Keratinocyte (primary cell): ENCODE results near the gene SDK2. TPM values are rescaled to one million over a fixed set of nuclear protein-coding genes. Genes with fewer than 3 reads are reported as not detected.

Experiments
- DNase-seq: peaks from one replicate; pipeline ENCODE4 v3.0.0-alpha.2; 2011; ENCODE audit warnings: low read depth, missing footprints, low spot score
- FAIRE-seq: peaks from 2 replicates; lab custom pipeline; 2011; peaks lifted over from hg19 to GRCh38; lab: Jason Lieb, UNC
- H2AFZ ChIP-seq: 2 replicates; pipeline ENCODE4 v1.6.0; 2012; ENCODE audit warnings: low read length, control low read depth, inconsistent platforms; ENCODE audit not compliant: control insufficient read depth
- H3K27ac ChIP-seq: 2 replicates; pipeline ENCODE4 v1.5.1; 2011; ENCODE audit warnings: low read length; ENCODE audit not compliant: control insufficient read depth, insufficient read depth
- H3K27me3 ChIP-seq: 3 replicates; pipeline ENCODE4 v1.6.0; 2011; ENCODE audit warnings: low read length; ENCODE audit not compliant: control insufficient read depth, insufficient read depth; ENCODE audit errors: extremely low read depth
- H3K36me3 ChIP-seq, 2 experiments: 2 replicates in 1 of 2; 3 replicates in 1 of 2; pipeline ENCODE4 v1.5.1; 2011; ENCODE audit warnings: low read length in 2 of 2, mild to moderate bottlenecking in 1 of 2; ENCODE audit not compliant: control insufficient read depth in 2 of 2, insufficient read depth in 2 of 2; ENCODE audit errors: extremely low read depth in 1 of 2
- H3K4me1 ChIP-seq: 3 replicates; pipeline ENCODE4 v1.5.1; 2011; ENCODE audit warnings: low read length; ENCODE audit not compliant: control insufficient read depth, insufficient read depth; ENCODE audit errors: extremely low read depth
- H3K4me2 ChIP-seq: 3 replicates; pipeline ENCODE4 v1.6.0; 2011; ENCODE audit warnings: low read depth, low read length; ENCODE audit not compliant: control insufficient read depth, insufficient read depth; ENCODE audit errors: extremely low read depth
- H3K4me3 ChIP-seq, 3 experiments: fragments of 200-600 bp in 1 of 3; sonication (generic) in 1 of 3; 2 replicates in 2 of 3; 3 replicates in 1 of 3; pipeline ENCODE4 v1.5.1; 2011 to 2016; ENCODE audit warnings: low read length in 3 of 3, mild to moderate bottlenecking in 3 of 3, control low read depth in 2 of 3, inconsistent platforms in 1 of 3, low read depth in 1 of 3, mixed read lengths in 1 of 3, mixed run types in 1 of 3, moderate library complexity in 1 of 3; ENCODE audit not compliant: control insufficient read depth in 2 of 3, insufficient read depth in 2 of 3; ENCODE audit errors: extremely low read depth in 1 of 3
- H3K79me2 ChIP-seq: 2 replicates; pipeline ENCODE4 v1.6.0; 2012; ENCODE audit warnings: low read length; ENCODE audit not compliant: control insufficient read depth, insufficient read depth
- H3K9ac ChIP-seq: 3 replicates; pipeline ENCODE4 v1.6.0; 2011; ENCODE audit warnings: low read length; ENCODE audit not compliant: control insufficient read depth, insufficient read depth; ENCODE audit errors: extremely low read depth
- H3K9me1 ChIP-seq: 3 replicates; pipeline ENCODE4 v1.6.0; 2011; ENCODE audit warnings: low read length; ENCODE audit not compliant: control insufficient read depth, insufficient read depth; ENCODE audit errors: extremely low read depth
- H3K9me3 ChIP-seq: 2 replicates; pipeline ENCODE4 v1.5.1; 2012; ENCODE audit warnings: low read depth, low read length; ENCODE audit not compliant: control insufficient read depth
- H4K20me1 ChIP-seq: 3 replicates; pipeline ENCODE4 v1.6.0; 2011; ENCODE audit warnings: low read length; ENCODE audit not compliant: control insufficient read depth, insufficient read depth; ENCODE audit errors: extremely low read depth
- EZH2 ChIP-seq: IDR thresholded peaks from one replicate; pipeline ENCODE4 v1.6.1; 2012; ENCODE audit warnings: inconsistent platforms, mild to moderate bottlenecking, low read length, moderate library complexity
- dilution Hi-C: fragments of 300-500 bp; cut with MboI; formaldehyde crosslinking; loops from one replicate; pipeline ENCODE4 v1.7.0; 2020; ENCODE audit warnings: low sequenced_read_pairs; ENCODE audit not compliant: extremely low pct_ligation_motif_present
- polyA plus RNA-seq, 5 experiments: library from polyadenylated mRNA; depleted of rRNA in 3 of 5; stranded (reverse) in 3 of 5; stranded (forward) in 1 of 5; unstranded in 1 of 5; fragments of >200 nt; gene quantifications; 1 replicate in 1 of 5; 2 replicates in 3 of 5; 3 replicates in 1 of 5; pipeline versions ENCODE4 v1.2.1 to v1.2.3, GENCODE V29; 2011 to 2012; ENCODE audit warnings: missing spikeins in 2 of 5, low read depth in 1 of 5, low replicate concordance in 1 of 5
- TF ChIP-seq, protein P1 (sequence below), 3 experiments: IDR thresholded peaks in 1 of 3; conservative IDR thresholded peaks in 1 of 3; optimal IDR thresholded peaks in 1 of 3; 2 replicates in 2 of 3; 3 replicates in 1 of 3; pipeline versions ENCODE3 to v1.5.1; 2011; ENCODE audit warnings: low read length in 3 of 3, mild to moderate bottlenecking in 3 of 3, moderate library complexity in 2 of 3, control low read depth in 1 of 3, inconsistent platforms in 1 of 3; ENCODE audit not compliant: insufficient read depth in 2 of 3; ENCODE audit errors: extremely low read depth in 1 of 3

SDK2 gene
- polyA plus RNA-seq, 1 donor (not counting 4 experiments of a cell fraction or from before 2014, with no cell fraction given), result 1.8 TPM

DNA sequence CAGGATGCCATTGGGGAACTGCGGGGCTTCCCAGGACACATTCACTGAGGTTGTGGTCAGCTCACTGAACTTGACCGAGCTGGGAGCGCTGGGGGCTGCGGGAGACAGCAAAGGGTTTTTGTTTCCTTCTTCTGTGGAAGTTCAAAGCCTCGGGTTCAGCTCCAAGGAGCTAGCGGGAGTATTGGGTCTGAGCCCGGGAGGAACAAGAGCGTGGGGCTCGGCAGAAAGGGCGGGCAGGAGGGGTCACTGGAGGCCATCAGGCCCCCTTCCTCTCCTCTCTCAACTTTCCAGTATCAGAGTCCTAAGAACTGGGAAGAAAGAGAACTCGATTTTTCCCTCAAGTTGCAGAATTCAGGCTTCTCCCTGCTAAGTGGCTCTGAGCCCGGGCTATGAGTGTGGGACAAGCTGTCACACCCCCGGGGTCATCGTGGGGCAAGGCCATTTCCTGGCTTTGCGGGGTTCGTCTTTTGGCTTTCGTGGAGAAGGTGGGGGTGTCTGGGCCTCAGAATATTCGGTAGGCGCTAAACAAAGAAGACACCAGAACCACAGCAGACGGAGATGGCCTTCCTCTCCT, 278.9 kb downstream of the SDK2 start:
- no peak for FAIRE-seq
- H3K4me3 ChIP-seq, result no peak overlapping the region
- no peaks in the 10 kb centered on the region for H4K20me1 ChIP-seq
- H3K9me1 ChIP-seq, result no peaks in the 10 kb centered on the region
- no peak overlapping the region for H3K9ac ChIP-seq
- no peaks in the 10 kb centered on the region for H3K9me3 ChIP-seq
- no peak overlapping the region for H3K4me2 ChIP-seq
- TF ChIP-seq, protein P1, sequence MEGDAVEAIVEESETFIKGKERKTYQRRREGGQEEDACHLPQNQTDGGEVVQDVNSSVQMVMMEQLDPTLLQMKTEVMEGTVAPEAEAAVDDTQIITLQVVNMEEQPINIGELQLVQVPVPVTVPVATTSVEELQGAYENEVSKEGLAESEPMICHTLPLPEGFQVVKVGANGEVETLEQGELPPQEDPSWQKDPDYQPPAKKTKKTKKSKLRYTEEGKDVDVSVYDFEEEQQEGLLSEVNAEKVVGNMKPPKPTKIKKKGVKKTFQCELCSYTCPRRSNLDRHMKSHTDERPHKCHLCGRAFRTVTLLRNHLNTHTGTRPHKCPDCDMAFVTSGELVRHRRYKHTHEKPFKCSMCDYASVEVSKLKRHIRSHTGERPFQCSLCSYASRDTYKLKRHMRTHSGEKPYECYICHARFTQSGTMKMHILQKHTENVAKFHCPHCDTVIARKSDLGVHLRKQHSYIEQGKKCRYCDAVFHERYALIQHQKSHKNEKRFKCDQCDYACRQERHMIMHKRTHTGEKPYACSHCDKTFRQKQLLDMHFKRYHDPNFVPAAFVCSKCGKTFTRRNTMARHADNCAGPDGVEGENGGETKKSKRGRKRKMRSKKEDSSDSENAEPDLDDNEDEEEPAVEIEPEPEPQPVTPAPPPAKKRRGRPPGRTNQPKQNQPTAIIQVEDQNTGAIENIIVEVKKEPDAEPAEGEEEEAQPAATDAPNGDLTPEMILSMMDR (optimal IDR thresholded peaks at IDR 0.05 in 1 of 3, IDR thresholded peaks at IDR 0.05 in 1 of 3, conservative IDR thresholded peaks at IDR 0.05 in 1 of 3; ENCODE audit: extremely low read depth in 1 of 3, insufficient read depth in 2 of 3, low read length in 3 of 3), result no peak
- no peak for TF ChIP-seq EZH2
- dilution Hi-C loops, result no loop called here
- H3K27me3 ChIP-seq, result no peaks in the 10 kb centered on the region
- H3K36me3 ChIP-seq, result no peaks in the 10 kb centered on the region
- no peak for DNase-seq
- no peak overlapping the region for H3K27ac ChIP-seq
- H2AFZ ChIP-seq, result no peak overlapping the region
- no peaks in the 10 kb centered on the region for H3K79me2 ChIP-seq
- peaks cover under 1% of the 10 kb centered on the region for H3K4me1 ChIP-seq

DNA sequence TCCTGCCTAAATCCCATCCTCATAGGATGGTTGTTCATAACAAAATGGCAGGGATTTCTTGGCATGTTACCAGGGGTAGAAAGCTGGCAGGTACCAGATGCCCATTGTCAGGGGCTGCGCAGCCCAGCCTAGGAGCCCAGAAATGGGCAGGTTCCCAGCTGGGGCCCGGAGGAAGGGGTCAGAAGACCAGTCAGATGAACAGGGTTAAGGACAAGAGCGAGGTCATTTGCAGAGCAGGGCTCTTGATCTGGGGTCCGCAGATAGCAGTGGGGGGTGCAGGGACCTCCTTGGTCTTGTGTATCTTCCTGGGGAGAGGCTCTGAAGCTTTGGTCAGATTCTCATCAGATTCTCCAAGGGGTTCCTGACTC, 280.1 kb downstream of the SDK2 start:
- no peaks in the 10 kb centered on the region for H3K27me3 ChIP-seq
- H3K4me1 ChIP-seq, result peaks cover 6% of the 10 kb centered on the region
- H2AFZ ChIP-seq, result no peak overlapping the region
- no peak for DNase-seq
- no peak overlapping the region for H3K4me3 ChIP-seq
- FAIRE-seq, result no peak
- no peak overlapping the region for H3K9ac ChIP-seq
- H3K27ac ChIP-seq, result no peak overlapping the region
- H4K20me1 ChIP-seq, result no peaks in the 10 kb centered on the region
- no peak for TF ChIP-seq EZH2
- TF ChIP-seq, protein P1 (optimal IDR thresholded peaks at IDR 0.05 in 1 of 3, IDR thresholded peaks at IDR 0.05 in 1 of 3, conservative IDR thresholded peaks at IDR 0.05 in 1 of 3; ENCODE audit: extremely low read depth in 1 of 3, insufficient read depth in 2 of 3, low read length in 3 of 3), result no peak
- dilution Hi-C loops, result no loop called here
- no peaks in the 10 kb centered on the region for H3K9me1 ChIP-seq
- H3K9me3 ChIP-seq, result no peaks in the 10 kb centered on the region
- H3K4me2 ChIP-seq, result no peak overlapping the region
- H3K36me3 ChIP-seq, result no peaks in the 10 kb centered on the region
- no peaks in the 10 kb centered on the region for H3K79me2 ChIP-seq
